HG03521 (cell line): ENCODE results near the gene AP5S1.
"Not testable (repeated sequence)": the region's sequence is repeated elsewhere in the genome, so short reads cannot be mapped to it uniquely, and the experiment has no call there.

Experiments used
- ATAC-seq: cut with Tn5 transposase; IDR thresholded peaks from one replicate; pipeline ENCODE4 v1.9.1; 2021; ENCODE audit warnings: mild to moderate bottlenecking, moderate library complexity; ENCODE audit not compliant: unreplicated experiment

Gene AP5S1

DNA sequence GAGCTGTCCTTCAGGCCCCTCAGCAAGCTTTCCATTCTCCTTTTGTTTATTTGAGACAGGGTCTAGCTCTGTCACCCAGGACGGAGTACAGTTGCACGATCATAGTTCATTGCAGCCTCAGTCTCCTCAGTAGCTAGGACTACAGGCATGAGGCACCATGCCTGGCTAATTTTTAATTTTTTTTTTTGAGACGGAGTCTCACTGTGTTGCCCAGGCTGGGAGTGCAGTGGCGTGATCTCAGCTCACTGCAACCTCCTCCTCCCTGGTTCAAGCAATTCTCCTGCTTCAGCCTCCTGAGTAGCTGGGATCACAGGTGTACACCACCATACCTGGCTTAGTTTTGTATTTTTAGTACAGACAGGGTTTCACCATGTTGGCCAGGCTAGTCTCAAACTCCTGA, 31.1 kb upstream of the AP5S1 start:
- ATAC-seq, result not testable (repeated sequence)

GRCh38 chr20:3794168-3794567, 26.2 kb upstream of the AP5S1 start:
- not testable (repeated sequence) for ATAC-seq

GRCh38 chr20:3794701-3795420, 25.5 kb upstream of the AP5S1 start:
- no peak for ATAC-seq

GRCh38 chr20:3795511-3796468, 24.6 kb upstream of the AP5S1 start, which contains the start of gene CDC25B:
CDC25B (plus strand) TSS chr20:3796310; CDS start chr20:3796532, 222 bp downstream.
- ATAC-seq, result peak; percentile 59

DNA sequence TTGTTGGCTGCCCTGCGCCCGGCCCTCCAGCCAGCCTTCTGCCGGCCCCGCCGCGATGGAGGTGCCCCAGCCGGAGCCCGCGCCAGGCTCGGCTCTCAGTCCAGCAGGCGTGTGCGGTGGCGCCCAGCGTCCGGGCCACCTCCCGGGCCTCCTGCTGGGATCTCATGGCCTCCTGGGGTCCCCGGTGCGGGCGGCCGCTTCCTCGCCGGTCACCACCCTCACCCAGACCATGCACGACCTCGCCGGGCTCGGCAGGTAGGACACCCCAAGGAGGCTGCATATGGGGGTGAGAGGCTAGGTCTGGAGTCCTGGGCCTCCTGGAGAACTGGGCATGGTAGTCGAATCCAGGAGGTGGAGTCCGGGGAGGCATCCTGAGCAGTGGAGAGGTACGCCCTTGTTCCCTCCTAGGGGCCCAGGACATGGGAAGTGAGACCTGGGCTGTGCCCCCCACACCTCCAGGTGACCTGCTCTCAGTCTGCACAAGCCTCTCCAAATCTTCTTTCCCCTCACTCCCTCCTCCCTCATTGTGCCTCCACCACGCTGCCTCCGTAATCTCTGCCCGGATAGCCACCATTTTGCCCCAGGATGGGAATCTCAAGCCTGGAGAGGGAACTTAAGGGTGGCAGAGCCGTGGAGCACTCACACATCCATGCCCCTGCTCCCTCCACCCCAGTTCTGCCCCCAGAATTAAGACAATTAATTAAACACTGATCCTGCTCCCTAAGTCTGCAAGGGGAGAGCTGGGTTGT, 23.7 kb upstream of the AP5S1 start:
- no peak for ATAC-seq

GRCh38 chr20:3797226-3797545, 23.2 kb upstream of the AP5S1 start:
- ATAC-seq, result no peak

DNA sequence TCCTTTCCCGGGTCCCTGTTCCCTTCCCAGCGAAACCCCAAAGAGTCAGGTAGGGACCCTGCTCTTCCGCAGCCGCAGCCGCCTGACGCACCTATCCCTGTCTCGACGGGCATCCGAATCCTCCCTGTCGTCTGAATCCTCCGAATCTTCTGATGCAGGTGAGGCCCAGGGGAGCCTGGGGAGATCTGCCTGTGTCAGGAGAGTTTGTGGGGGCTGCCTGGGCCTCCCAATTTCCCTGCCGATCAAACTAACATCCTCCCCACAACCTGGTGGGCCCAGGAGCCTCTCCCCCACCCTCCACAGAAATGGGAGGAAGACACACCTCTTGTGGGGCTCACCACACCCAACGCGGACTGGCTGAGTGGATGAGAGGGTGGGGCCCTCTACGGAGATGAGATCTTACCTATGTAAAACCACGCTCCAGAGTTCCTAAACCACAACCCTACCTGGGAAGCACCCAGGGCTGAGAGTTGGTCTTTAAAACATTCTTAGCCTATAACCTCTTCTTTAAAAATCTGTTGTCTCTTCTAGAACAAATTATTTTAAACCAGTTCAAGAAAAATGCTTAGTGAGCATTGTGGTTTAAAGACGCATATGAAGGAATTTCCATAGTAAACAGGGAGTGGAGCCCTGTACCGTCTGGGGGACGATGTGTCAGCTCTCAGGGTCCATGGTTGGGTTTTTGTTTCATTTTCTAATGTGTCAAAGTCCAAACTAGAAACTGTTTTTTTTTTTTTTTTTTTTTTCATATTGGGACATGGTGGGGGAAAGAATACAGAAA, 22.6 kb upstream of the AP5S1 start:
- ATAC-seq, result no peak

GRCh38 chr20:3798373-3798768, 22.0 kb upstream of the AP5S1 start:
- ATAC-seq, result no peak

- no peak for ATAC-seq
Measured at GRCh38 chr20:3798908-3799248, 21.5 kb upstream of the AP5S1 start.

- no peak for ATAC-seq
Measured at GRCh38 chr20:3800256-3800877, 20.0 kb upstream of the AP5S1 start.

- ATAC-seq, result no peak
Measured at GRCh38 chr20:3800878-3801260, 19.5 kb upstream of the AP5S1 start.

- no peak for ATAC-seq
Measured at GRCh38 chr20:3801299-3801698, 19.0 kb upstream of the AP5S1 start.

- ATAC-seq, result no peak
Measured at GRCh38 chr20:3801846-3802245, 18.5 kb upstream of the AP5S1 start.

DNA sequence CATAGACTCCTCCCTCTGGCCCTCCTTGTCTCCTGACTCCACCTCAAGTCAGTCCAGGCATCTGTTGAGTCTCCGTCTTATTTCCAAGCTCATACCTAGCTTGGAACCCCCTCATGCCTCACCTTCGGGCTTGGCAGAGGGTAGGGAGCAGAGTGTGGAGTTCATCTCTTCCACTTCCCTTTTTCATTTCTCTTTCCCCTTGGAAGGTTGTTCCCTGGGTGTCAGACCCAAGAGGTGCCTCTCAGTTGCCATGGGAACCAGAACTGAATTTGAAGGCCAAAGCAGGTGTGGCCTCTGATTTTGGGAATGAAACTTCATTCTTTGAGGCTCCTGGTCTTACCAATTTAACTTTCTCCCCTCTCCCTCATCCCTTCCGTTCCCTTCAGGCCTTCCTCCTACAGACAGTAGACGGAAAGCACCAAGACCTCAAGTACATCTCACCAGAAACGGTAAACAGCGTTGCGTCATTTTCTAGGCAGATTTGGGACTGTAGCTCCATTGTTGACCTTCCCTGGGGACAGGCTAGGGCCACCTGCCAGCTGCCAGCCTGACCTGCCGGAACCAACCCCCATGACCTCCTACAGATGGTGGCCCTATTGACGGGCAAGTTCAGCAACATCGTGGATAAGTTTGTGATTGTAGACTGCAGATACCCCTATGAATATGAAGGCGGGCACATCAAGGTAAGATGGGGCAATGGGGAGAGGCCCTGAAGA, 17.7 kb upstream of the AP5S1 start:
- no peak for ATAC-seq

DNA sequence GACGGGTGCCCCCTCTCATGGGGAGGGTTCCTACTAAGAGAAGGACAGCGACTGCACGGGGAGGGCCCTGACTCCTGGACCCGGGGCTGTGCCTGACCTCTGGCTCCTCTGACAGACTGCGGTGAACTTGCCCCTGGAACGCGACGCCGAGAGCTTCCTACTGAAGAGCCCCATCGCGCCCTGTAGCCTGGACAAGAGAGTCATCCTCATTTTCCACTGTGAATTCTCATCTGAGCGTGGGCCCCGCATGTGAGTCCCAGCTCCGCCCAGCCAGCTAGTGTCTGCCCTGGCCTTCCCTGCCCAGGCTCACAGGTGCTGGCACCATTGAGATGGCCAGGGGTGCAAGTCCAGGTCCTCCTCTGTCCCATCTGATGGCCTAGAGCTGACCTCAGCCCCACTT, 17.1 kb upstream of the AP5S1 start:
- no peak for ATAC-seq

- ATAC-seq, result no peak
Measured at GRCh38 chr20:3803854-3804253, 16.5 kb upstream of the AP5S1 start.

DNA sequence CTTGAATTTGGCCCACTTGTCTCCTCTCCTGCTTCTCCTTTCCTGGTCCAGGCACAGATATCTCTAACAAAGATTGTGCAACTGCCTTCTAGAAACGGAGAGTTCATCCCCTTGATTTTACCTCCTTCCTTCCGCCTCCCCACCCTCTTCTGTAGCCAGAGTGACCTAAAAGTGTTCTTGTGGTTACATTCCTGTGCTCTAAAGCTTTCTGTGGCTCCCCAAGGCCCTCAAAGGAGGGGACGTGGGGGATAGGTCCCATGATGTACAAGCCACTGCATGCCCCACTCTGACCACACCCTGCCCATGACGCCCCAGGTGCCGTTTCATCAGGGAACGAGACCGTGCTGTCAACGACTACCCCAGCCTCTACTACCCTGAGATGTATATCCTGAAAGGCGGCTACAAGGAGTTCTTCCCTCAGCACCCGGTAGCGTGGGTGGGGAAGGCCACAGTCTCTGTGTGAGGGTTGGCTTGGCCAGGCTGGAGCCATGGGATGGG, 16.0 kb upstream of the AP5S1 start:
- no peak for ATAC-seq

DNA sequence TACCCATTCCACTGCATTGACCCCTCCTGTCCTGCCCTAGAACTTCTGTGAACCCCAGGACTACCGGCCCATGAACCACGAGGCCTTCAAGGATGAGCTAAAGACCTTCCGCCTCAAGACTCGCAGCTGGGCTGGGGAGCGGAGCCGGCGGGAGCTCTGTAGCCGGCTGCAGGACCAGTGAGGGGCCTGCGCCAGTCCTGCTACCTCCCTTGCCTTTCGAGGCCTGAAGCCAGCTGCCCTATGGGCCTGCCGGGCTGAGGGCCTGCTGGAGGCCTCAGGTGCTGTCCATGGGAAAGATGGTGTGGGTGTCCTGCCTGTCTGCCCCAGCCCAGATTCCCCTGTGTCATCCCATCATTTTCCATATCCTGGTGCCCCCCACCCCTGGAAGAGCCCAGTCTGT, 15.6 kb upstream of the AP5S1 start:
- ATAC-seq, result no peak

DNA sequence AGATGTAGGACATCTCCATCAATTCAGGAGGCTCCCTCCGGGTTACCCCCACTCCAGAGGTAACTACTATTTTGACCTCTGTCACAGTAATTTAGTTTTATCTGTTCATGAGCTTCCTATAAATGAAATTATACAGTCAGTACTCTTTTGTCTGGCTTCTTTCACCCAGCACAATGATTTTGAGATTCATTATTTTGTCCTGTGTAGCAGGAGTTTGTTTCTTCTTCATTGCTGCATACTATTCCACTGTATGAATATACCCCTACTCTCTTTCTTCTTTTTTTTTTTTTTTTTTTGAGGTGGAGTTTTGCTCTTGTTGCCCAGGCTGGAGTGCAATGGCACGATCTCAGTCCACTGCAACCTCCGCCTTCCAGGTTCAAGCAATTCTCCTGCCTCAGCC, 11.8 kb upstream of the AP5S1 start:
- ATAC-seq, result no peak
